ENCODE measurements around the gene TBC1D1. TPM values are rescaled to one million over a fixed set of nuclear protein-coding genes. Genes with fewer than 3 reads are reported as not detected.

TBC1D1 gene
- total RNA-seq, 1 donor from 2014 or later, result 54.5 TPM

DNA sequence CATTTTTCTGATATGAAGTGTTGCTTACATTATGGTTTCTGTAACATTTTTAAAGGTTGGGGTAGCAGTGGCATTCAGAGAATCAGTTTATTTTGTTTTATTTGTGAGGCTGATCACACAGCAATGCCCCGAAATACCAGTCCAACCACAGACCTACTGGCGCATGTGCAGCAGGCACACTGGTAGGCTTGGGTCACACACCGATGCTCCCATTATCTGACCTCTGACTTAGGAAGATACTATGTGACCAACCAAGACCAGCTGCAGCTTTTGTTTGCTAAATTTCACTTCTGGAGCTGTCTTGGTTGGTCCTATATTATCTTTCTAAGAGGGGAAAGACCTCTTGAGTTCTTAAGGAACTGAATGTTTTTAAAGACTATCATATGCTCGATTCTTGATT, 45.7 kb upstream of the TBC1D1 start:
- Histone ChIP-seq H3K27me3 (ENCODE audit: insufficient read depth, low read length) (no peaks in the 10 kb centered on the region), H3K4me1 (ENCODE audit: insufficient read depth, low read length) (peaks cover 3% of the 10 kb centered on the region), H3K36me3 (ENCODE audit: insufficient read depth, low read length) (peaks cover 31% of the 10 kb centered on the region), H3K27ac (ENCODE audit: low read depth, low read length) (no peak overlapping the region), H3K9ac (ENCODE audit: low read length) (no peak overlapping the region), H3K4me3 (ENCODE audit: insufficient read depth, low read depth, low read length) (no peak overlapping the region), H3K4me2 (ENCODE audit: low read length) (no peak overlapping the region), H3K79me2 (ENCODE audit: insufficient read depth, low read length) (no peaks in the 10 kb centered on the region), H2AFZ (ENCODE audit: low read depth, low read length) (no peak overlapping the region), H4K20me1 (ENCODE audit: insufficient read depth, low read length) (no peaks in the 10 kb centered on the region), H3K9me3 (ENCODE audit: insufficient read depth, low read depth, low read length) (no peaks in the 10 kb centered on the region)
- no peak for TF ChIP-seq EZH2 (IDR thresholded peaks at IDR 0.05; ENCODE audit: insufficient read depth, low read length)
- TF ChIP-seq, protein P1, sequence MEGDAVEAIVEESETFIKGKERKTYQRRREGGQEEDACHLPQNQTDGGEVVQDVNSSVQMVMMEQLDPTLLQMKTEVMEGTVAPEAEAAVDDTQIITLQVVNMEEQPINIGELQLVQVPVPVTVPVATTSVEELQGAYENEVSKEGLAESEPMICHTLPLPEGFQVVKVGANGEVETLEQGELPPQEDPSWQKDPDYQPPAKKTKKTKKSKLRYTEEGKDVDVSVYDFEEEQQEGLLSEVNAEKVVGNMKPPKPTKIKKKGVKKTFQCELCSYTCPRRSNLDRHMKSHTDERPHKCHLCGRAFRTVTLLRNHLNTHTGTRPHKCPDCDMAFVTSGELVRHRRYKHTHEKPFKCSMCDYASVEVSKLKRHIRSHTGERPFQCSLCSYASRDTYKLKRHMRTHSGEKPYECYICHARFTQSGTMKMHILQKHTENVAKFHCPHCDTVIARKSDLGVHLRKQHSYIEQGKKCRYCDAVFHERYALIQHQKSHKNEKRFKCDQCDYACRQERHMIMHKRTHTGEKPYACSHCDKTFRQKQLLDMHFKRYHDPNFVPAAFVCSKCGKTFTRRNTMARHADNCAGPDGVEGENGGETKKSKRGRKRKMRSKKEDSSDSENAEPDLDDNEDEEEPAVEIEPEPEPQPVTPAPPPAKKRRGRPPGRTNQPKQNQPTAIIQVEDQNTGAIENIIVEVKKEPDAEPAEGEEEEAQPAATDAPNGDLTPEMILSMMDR (IDR thresholded peaks at IDR 0.05; ENCODE audit: insufficient read depth, low read depth, low read length), result no peak
- H3K27me3 Mint-ChIP-seq (ENCODE audit: low read depth, unreplicated experiment), result no peaks in the 10 kb centered on the region
- H3K4me3 Mint-ChIP-seq (ENCODE audit: unreplicated experiment), result no peak overlapping the region
- no peaks in the 10 kb centered on the region for H3K9me3 Mint-ChIP-seq (ENCODE audit: unreplicated experiment)
- H3K36me3 Mint-ChIP-seq (ENCODE audit: low read depth, unreplicated experiment), result peaks cover 11% of the 10 kb centered on the region
- FAIRE-seq (no peak), DNase-seq (ENCODE audit: low read depth) (no peak)
- peaks cover 4% of the 10 kb centered on the region for H3K4me1 Mint-ChIP-seq (ENCODE audit: low read depth, unreplicated experiment)
- H3K27ac Mint-ChIP-seq (ENCODE audit: unreplicated experiment), result no peak overlapping the region

DNA sequence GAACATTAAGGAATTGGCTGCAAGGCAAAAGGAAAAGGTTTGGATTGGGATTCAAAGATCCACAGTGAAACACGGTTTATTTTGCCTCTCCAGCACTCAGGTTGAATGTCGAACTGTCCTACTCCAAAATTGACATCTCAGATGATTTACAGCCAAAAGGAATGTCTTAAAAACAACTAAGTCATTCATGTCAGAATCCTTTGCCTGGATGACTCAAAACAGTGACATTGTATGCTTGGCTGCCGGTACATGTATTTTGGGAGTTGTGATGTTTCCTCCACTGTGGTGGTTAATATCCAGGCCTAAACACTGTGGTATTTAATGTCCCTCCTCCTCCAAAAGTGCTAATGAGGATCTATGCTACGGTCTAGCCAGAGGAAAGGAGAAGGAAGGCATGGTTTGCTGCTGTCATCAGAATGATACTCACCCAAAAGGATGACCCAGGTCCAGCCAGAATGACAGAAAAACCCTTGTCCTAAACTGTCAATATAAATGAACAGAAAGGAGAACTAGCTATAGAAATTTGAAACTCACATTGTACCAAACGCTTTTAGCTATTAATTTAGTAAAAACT, 43.5 kb upstream of the TBC1D1 start:
- Histone ChIP-seq H4K20me1 (ENCODE audit: insufficient read depth, low read length) (no peaks in the 10 kb centered on the region), H3K4me2 (ENCODE audit: low read length) (no peak overlapping the region), H3K4me1 (ENCODE audit: insufficient read depth, low read length) (peaks cover 3% of the 10 kb centered on the region), H2AFZ (ENCODE audit: low read depth, low read length) (no peak overlapping the region), H3K9ac (ENCODE audit: low read length) (no peak overlapping the region), H3K9me3 (ENCODE audit: insufficient read depth, low read depth, low read length) (no peaks in the 10 kb centered on the region), H3K79me2 (ENCODE audit: insufficient read depth, low read length) (no peaks in the 10 kb centered on the region), H3K27me3 (ENCODE audit: insufficient read depth, low read length) (no peaks in the 10 kb centered on the region), H3K4me3 (ENCODE audit: insufficient read depth, low read depth, low read length) (no peak overlapping the region), H3K27ac (ENCODE audit: low read depth, low read length) (no peak overlapping the region), H3K36me3 (ENCODE audit: insufficient read depth, low read length) (peaks cover 23% of the 10 kb centered on the region)
- DNase-seq (ENCODE audit: low read depth) (no peak), FAIRE-seq (no peak)
- H3K9me3 Mint-ChIP-seq (ENCODE audit: unreplicated experiment), result no peaks in the 10 kb centered on the region
- no peak overlapping the region for H3K4me3 Mint-ChIP-seq (ENCODE audit: unreplicated experiment)
- H3K36me3 Mint-ChIP-seq (ENCODE audit: low read depth, unreplicated experiment), result peaks cover 8% of the 10 kb centered on the region
- H3K27ac Mint-ChIP-seq (ENCODE audit: unreplicated experiment), result no peak overlapping the region
- H3K27me3 Mint-ChIP-seq (ENCODE audit: low read depth, unreplicated experiment), result no peaks in the 10 kb centered on the region
- H3K4me1 Mint-ChIP-seq (ENCODE audit: low read depth, unreplicated experiment), result peaks cover 4% of the 10 kb centered on the region
- no peak for TF ChIP-seq EZH2 (IDR thresholded peaks at IDR 0.05; ENCODE audit: insufficient read depth, low read length)
- TF ChIP-seq, protein P1 (IDR thresholded peaks at IDR 0.05; ENCODE audit: insufficient read depth, low read depth, low read length), result no peak

DNA sequence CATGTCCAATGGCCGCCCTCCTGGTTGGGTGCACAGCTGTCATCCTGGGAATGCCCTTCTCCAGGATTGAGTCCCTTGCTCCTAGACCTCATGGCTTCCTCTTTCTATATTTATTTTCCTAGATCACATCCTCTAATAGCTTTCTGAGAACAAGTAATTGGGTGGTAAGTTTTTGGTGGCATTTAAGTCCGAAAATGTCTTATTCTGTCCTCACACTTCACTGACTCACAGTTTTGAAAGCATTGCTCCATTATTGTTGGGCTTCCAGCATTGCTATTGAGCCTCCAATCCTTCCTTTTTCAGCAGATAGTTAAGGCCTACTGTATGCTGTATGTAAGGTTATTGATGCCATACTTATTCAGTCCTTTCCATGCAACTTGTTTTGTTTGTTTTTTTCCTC, 38.5 kb upstream of the TBC1D1 start:
- no peaks in the 10 kb centered on the region for H3K27me3 Mint-ChIP-seq (ENCODE audit: low read depth, unreplicated experiment)
- H2AFZ ChIP-seq (ENCODE audit: low read depth, low read length), result no peak overlapping the region
- no peak overlapping the region for H3K27ac ChIP-seq (ENCODE audit: low read depth, low read length)
- DNase-seq (ENCODE audit: low read depth) (no peak), FAIRE-seq (no peak)
- H3K36me3 Mint-ChIP-seq (ENCODE audit: low read depth, unreplicated experiment), result peaks cover 8% of the 10 kb centered on the region
- no peak overlapping the region for H3K27ac Mint-ChIP-seq (ENCODE audit: unreplicated experiment)
- peaks cover 21% of the 10 kb centered on the region for H3K36me3 ChIP-seq (ENCODE audit: insufficient read depth, low read length)
- peaks cover 2% of the 10 kb centered on the region for H3K4me1 Mint-ChIP-seq (ENCODE audit: low read depth, unreplicated experiment)
- peaks cover 2% of the 10 kb centered on the region for H3K4me1 ChIP-seq (ENCODE audit: insufficient read depth, low read length)
- no peaks in the 10 kb centered on the region for H3K9me3 ChIP-seq (ENCODE audit: insufficient read depth, low read depth, low read length)
- no peaks in the 10 kb centered on the region for H4K20me1 ChIP-seq (ENCODE audit: insufficient read depth, low read length)
- H3K4me3 ChIP-seq (ENCODE audit: insufficient read depth, low read depth, low read length), result no peak overlapping the region
- no peak overlapping the region for H3K9ac ChIP-seq (ENCODE audit: low read length)
- TF ChIP-seq EZH2 (IDR thresholded peaks at IDR 0.05; ENCODE audit: insufficient read depth, low read length), result no peak
- TF ChIP-seq, protein P1 (IDR thresholded peaks at IDR 0.05; ENCODE audit: insufficient read depth, low read depth, low read length), result no peak
- H3K9me3 Mint-ChIP-seq (ENCODE audit: unreplicated experiment), result no peaks in the 10 kb centered on the region
- no peak overlapping the region for H3K4me3 Mint-ChIP-seq (ENCODE audit: unreplicated experiment)
- H3K79me2 ChIP-seq (ENCODE audit: insufficient read depth, low read length), result no peaks in the 10 kb centered on the region
- no peak overlapping the region for H3K4me2 ChIP-seq (ENCODE audit: low read length)
- H3K27me3 ChIP-seq (ENCODE audit: insufficient read depth, low read length), result no peaks in the 10 kb centered on the region

All from astrocyte (in vitro differentiated cells and primary cell).